GM04504 (cell line): ENCODE data around the gene BBS4.
"Not testable (repeated sequence)": the region's sequence is repeated elsewhere in the genome, so short reads cannot be mapped to it uniquely, and the experiment has no call there.

ENCODE experiments used
- DNase-seq: peaks from one replicate; pipeline ENCODE4 v3.0.0-alpha.2; 2012; ENCODE audit warnings: low read depth

BBS4 gene

GRCh38 chr15:72698938-72699337, 12.9 kb downstream of the BBS4 start:
- no peak for DNase-seq

- DNase-seq = no peak
Observed at GRCh38 chr15:72700076-72700475, 14.1 kb downstream of the BBS4 start.

GRCh38 chr15:72706266-72706665, 20.3 kb downstream of the BBS4 start:
- no peak for DNase-seq

GRCh38 chr15:72708551-72709303, 22.7 kb downstream of the BBS4 start:
- DNase-seq = not testable (repeated sequence)

- DNase-seq = peak; percentile 39
Observed at GRCh38 chr15:72722071-72722696, 36.2 kb downstream of the BBS4 start.

GRCh38 chr15:72724028-72724427, 38.0 kb downstream of the BBS4 start:
- no peak for DNase-seq

GRCh38 chr15:72725446-72725845, 39.4 kb downstream of the BBS4 start:
- DNase-seq = no peak

GRCh38 chr15:72725851-72726250, 39.8 kb downstream of the BBS4 start:
- DNase-seq = not testable (repeated sequence)

GRCh38 chr15:72727154-72727553, 41.1 kb downstream of the BBS4 start:
- no peak for DNase-seq

- DNase-seq = not testable (repeated sequence)
Observed at GRCh38 chr15:72728249-72728648, 42.2 kb downstream of the BBS4 start.

- no peak for DNase-seq
Observed at GRCh38 chr15:72728821-72729220, 42.8 kb downstream of the BBS4 start.

GRCh38 chr15:72732086-72732485, 46.1 kb downstream of the BBS4 start:
- no peak for DNase-seq

- no peak for DNase-seq
Observed at GRCh38 chr15:72732516-72732915, 46.5 kb downstream of the BBS4 start.

- no peak for DNase-seq
Observed at GRCh38 chr15:72733941-72734738, 48.1 kb downstream of the BBS4 start.

GRCh38 chr15:72735111-72735510, 49.1 kb downstream of the BBS4 start:
- DNase-seq = no peak

GRCh38 chr15:72737061-72737460, 51.1 kb downstream of the BBS4 start:
- no peak for DNase-seq

- no peak for DNase-seq
Observed at GRCh38 chr15:72737723-72738122, 51.7 kb downstream of the BBS4 start.

- DNase-seq = no peak
Observed at GRCh38 chr15:72740219-72740618, 54.2 kb downstream of the BBS4 start.

GRCh38 chr15:72749700-72750099, 63.7 kb downstream of the BBS4 start:
- no peak for DNase-seq

- DNase-seq = no peak
Observed at GRCh38 chr15:72751751-72752455, 65.9 kb downstream of the BBS4 start.

- no peak for DNase-seq
Observed at GRCh38 chr15:72754096-72754495, 68.1 kb downstream of the BBS4 start.

GRCh38 chr15:72758182-72758581, 72.2 kb downstream of the BBS4 start:
- peak; percentile 76 for DNase-seq
